ENCODE results near the gene DOCK11.

Gene DOCK11

DNA sequence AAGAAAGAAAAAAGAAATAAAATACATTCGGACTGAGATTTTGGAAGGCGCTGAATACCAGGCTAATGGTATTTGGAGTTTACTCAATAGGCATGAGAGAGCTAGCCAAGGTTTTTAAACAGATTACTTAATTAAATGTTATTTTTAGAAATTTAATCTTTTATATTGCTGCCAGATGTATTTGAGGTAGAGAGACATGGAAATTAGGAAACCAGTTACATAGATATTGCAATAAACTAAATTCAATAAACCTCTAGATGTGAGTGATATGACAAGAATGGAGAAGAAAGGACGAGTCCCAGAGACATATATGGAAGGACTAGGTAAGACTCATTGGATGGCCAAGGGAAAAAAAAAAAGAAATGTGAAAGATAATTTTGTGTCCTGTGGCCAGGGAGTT lies 193.3 kb downstream of the DOCK11 start:
- TF ChIP-seq SPI1 (IDR thresholded peaks at IDR 0.05; ENCODE audit: borderline replicate concordance, low read depth) (no peak), GABPA (IDR thresholded peaks at IDR 0.05; ENCODE audit: low read depth) (no peak), POLR2AphosphoS5 (IDR thresholded peaks at IDR 0.05; ENCODE audit: low read depth) (no peak)
- TF ChIP-seq, protein P1, sequence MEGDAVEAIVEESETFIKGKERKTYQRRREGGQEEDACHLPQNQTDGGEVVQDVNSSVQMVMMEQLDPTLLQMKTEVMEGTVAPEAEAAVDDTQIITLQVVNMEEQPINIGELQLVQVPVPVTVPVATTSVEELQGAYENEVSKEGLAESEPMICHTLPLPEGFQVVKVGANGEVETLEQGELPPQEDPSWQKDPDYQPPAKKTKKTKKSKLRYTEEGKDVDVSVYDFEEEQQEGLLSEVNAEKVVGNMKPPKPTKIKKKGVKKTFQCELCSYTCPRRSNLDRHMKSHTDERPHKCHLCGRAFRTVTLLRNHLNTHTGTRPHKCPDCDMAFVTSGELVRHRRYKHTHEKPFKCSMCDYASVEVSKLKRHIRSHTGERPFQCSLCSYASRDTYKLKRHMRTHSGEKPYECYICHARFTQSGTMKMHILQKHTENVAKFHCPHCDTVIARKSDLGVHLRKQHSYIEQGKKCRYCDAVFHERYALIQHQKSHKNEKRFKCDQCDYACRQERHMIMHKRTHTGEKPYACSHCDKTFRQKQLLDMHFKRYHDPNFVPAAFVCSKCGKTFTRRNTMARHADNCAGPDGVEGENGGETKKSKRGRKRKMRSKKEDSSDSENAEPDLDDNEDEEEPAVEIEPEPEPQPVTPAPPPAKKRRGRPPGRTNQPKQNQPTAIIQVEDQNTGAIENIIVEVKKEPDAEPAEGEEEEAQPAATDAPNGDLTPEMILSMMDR (IDR thresholded peaks at IDR 0.05; ENCODE audit: insufficient read depth, low read length): no peak
- TF ChIP-seq, protein P2, sequence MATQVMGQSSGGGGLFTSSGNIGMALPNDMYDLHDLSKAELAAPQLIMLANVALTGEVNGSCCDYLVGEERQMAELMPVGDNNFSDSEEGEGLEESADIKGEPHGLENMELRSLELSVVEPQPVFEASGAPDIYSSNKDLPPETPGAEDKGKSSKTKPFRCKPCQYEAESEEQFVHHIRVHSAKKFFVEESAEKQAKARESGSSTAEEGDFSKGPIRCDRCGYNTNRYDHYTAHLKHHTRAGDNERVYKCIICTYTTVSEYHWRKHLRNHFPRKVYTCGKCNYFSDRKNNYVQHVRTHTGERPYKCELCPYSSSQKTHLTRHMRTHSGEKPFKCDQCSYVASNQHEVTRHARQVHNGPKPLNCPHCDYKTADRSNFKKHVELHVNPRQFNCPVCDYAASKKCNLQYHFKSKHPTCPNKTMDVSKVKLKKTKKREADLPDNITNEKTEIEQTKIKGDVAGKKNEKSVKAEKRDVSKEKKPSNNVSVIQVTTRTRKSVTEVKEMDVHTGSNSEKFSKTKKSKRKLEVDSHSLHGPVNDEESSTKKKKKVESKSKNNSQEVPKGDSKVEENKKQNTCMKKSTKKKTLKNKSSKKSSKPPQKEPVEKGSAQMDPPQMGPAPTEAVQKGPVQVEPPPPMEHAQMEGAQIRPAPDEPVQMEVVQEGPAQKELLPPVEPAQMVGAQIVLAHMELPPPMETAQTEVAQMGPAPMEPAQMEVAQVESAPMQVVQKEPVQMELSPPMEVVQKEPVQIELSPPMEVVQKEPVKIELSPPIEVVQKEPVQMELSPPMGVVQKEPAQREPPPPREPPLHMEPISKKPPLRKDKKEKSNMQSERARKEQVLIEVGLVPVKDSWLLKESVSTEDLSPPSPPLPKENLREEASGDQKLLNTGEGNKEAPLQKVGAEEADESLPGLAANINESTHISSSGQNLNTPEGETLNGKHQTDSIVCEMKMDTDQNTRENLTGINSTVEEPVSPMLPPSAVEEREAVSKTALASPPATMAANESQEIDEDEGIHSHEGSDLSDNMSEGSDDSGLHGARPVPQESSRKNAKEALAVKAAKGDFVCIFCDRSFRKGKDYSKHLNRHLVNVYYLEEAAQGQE (IDR thresholded peaks at IDR 0.05; ENCODE audit: insufficient replicate concordance, low read depth): no peak
- DNase-seq (ENCODE audit: low read depth in 1 of 2, low spot score in 1 of 2): no peak
- no peaks in the 10 kb centered on the region for H3K27me3 ChIP-seq (ENCODE audit: insufficient read depth, poor library complexity, severe bottlenecking)
- H3K27ac ChIP-seq (replicated peaks): no peak overlapping the region
- H3K4me3 ChIP-seq (replicated peaks; ENCODE audit: insufficient read depth, low read length): no peak overlapping the region

DNA sequence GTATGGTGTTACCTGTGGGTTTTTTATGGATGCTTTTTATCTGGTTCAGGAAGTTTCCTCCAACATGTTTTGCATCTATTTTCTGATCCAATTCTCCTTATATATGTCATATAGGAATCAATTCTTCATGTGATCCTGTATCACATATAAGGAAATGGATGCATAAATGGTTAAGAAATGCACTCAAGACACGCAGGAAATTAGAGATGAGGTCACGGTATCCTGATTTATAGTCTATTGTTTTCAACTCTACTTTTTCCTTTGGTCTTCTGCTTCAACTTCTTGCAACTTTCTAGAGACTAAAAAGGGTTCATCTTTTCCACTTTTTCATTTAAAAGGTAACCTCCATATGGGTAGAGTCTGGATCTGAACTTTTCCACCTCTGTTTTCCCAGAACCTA lies 198.2 kb downstream of the DOCK11 start:
- TF ChIP-seq POLR2AphosphoS5 (IDR thresholded peaks at IDR 0.05; ENCODE audit: low read depth): no peak
- TF ChIP-seq GABPA (IDR thresholded peaks at IDR 0.05; ENCODE audit: low read depth): no peak
- TF ChIP-seq SPI1 (IDR thresholded peaks at IDR 0.05; ENCODE audit: borderline replicate concordance, low read depth): no peak
- TF ChIP-seq, protein P2 (IDR thresholded peaks at IDR 0.05; ENCODE audit: insufficient replicate concordance, low read depth): no peak
- TF ChIP-seq, protein P1 (IDR thresholded peaks at IDR 0.05; ENCODE audit: insufficient read depth, low read length): no peak

DNA sequence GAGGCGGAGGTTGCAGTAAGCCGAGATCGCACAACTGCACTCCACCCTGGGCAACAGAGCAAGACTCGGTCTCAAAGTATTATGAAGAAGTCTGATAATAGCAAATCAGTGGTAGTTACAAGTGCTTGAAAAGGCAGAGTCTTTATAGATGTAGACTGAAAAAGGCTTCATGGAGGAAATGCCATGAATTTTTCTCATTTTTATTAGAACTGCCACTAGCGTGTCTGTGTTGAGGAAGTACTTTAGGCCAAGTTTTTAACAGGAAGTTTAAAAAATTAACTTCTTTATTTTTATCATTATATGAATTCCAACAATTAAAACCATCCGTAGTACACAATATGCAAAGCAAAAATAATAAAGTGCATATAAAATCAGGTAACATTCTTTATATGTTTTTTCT lies 199.0 kb downstream of the DOCK11 start:
- H3K27ac ChIP-seq (replicated peaks): peak overlapping the region; percentile 2; the same call in 1 of the 2 replicates
- DNase-seq (ENCODE audit: low read depth in 1 of 2, low spot score in 1 of 2): no peak
- no peak for TF ChIP-seq SPI1 (IDR thresholded peaks at IDR 0.05; ENCODE audit: borderline replicate concordance, low read depth)
- TF ChIP-seq, protein P2 (IDR thresholded peaks at IDR 0.05; ENCODE audit: insufficient replicate concordance, low read depth): no peak
- no peak for TF ChIP-seq GABPA (IDR thresholded peaks at IDR 0.05; ENCODE audit: low read depth)
- TF ChIP-seq, protein P1 (IDR thresholded peaks at IDR 0.05; ENCODE audit: insufficient read depth, low read length): no peak
- TF ChIP-seq POLR2AphosphoS5 (IDR thresholded peaks at IDR 0.05; ENCODE audit: low read depth): no peak
- H3K4me3 ChIP-seq (replicated peaks; ENCODE audit: insufficient read depth, low read length): no peak overlapping the region
- H3K27me3 ChIP-seq (ENCODE audit: insufficient read depth, poor library complexity, severe bottlenecking): no peaks in the 10 kb centered on the region

More for the DNA sequence above, 198.2 kb downstream of the DOCK11 start:
- Histone ChIP-seq H3K27me3 (ENCODE audit: insufficient read depth, poor library complexity, severe bottlenecking) (no peaks in the 10 kb centered on the region), H3K27ac (replicated peaks) (0 out of 2 replicates have a peak overlapping the region, but pooled peaks have one; percentile 19), H3K4me3 (replicated peaks; ENCODE audit: insufficient read depth, low read length) (no peak overlapping the region)
- no peak for DNase-seq (ENCODE audit: low read depth in 1 of 2, low spot score in 1 of 2)
